PC-3 (cell line): Measurements from ENCODE around the gene CRYM.

Source experiments
- CTCF ChIP-seq: fragments of 300-600 bp; sonication (generic); conservative IDR thresholded peaks from 2 replicates; pipeline ENCODE4 v1.5.1; 2017; ENCODE audit warnings: antibody characterized with exemption, low read depth, mild to moderate bottlenecking, low read length
- EZH2 ChIP-seq: fragments of 300-600 bp; sonication (generic); IDR thresholded peaks from one replicate; pipeline ENCODE4 v1.6.1; 2017; ENCODE audit warnings: antibody characterized with exemption, mild to moderate bottlenecking, low read length; ENCODE audit not compliant: unreplicated experiment
- EZH2phosphoT487 ChIP-seq: fragments of 300-600 bp; sonication (generic); IDR thresholded peaks from 2 replicates; pipeline ENCODE4 v1.6.1; 2018; ENCODE audit warnings: mild to moderate bottlenecking, antibody characterized with exemption, low read length, borderline replicate concordance

- TF ChIP-seq CTCF (no peak), EZH2 (no peak), EZH2phosphoT487 (no peak)
Measured at GRCh38 chr16:21217121-21217520, 61.0 kb downstream of the CRYM start.
